Central memory CD4-positive, alpha-beta T cell (primary cell): ENCODE results near the gene ZFYVE27.

Source experiments
- DNase-seq: peaks from one replicate; pipeline ENCODE4 v3.0.0; 2022

Gene ZFYVE27

GRCh38 chr10:97771055-97771891, 34.3 kb downstream of the ZFYVE27 start:
- no peak for DNase-seq

DNA sequence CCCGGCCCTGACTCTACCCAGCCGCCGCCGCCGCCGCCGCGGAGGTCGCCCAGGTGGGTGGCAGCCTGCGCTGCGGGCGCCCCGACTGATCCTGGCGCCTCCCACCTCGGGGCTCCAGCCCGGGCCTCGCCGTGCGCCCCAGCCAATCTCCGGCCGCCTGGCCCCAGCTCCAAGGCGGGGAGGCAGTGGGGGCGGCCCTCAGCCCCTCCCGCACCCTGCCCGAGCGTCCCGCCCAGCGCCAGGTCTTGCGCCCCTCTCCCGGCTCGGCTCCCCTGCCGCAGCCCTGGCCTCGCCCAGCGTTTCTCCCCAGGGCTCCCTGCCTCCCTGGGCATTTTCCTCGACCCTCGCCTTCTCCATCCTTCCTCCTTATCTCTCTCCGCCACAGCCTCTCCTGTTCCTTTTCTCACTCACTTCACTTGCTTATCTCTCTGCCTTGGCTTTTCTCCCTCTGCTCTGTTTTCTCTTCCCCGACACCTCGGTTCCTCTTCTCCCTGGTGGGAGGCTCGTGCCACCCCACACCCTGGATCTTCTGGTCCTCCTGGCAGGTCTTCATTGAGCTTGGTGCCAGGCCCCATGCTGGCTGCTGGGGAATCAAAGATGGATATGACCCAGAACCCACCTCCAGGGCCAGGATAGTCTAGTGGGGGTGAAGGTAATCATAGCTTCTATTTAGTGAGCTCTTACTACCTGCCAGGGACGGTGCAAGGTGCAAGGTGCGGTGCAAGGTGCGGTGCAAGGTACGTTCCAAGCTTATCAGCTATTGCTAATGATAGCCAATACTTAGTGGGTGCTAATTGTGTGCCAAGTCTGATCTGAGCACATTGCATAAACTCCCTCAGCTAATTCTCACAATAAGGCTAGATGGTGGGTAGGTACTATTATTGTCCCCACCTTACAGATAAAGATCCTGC, 35.2 kb downstream of the ZFYVE27 start, which contains the start of gene SFRP5:
SFRP5 (minus strand) TSS at position 87 of the 911 bp plus-strand sequence. CDS start 166 bp downstream, outside the sequence.
- no peak for DNase-seq

- DNase-seq = no peak
Measured at GRCh38 chr10:97773096-97773495, 36.2 kb downstream of the ZFYVE27 start.

GRCh38 chr10:97774811-97775294, 37.9 kb downstream of the ZFYVE27 start:
- DNase-seq = no peak

- DNase-seq = no peak
Measured at GRCh38 chr10:97777143-97777542, 40.2 kb downstream of the ZFYVE27 start.

DNA sequence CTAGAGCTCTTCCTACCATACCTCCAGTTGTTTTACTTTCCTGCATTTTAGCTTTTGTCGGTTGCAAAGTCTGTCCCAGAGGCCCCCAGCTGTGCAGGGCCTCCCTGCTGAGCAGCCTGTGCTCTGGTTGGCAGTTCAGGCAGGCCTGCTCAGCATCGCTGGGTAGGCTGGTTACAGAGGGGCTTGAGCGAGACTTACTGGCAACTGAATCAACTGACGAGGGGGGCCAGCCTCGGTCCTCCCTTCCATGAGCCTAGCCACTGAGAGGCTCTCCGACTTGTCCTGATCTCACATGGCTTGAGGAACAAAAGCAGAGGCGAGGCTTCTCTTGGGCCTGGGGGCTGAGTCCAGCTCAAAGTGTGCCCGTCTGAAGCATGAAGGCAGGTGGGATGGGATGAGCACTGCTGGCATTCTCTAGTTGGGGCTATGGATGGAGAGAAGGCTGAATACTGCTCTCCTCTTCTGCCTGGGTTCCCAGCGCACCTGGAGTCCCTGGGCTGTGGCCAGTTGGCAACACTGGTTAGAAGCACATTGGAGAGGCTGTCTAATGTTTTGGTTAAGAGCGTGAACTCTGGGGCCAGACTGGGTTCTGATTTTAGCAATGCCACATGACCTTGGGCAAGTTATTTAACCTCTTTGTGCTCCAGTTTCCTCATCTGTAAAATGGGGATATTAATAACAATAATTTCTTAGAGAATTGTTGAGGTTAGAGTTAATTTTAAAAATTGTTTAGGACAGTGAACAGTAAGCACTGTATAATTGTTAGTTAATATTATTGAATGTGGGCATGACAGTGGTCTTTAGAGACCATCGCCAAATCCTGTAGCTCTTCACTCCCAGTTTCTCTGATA, 41.7 kb downstream of the ZFYVE27 start:
- DNase-seq = no peak

GRCh38 chr10:97779492-97779891, 42.6 kb downstream of the ZFYVE27 start:
- DNase-seq = no peak

- no peak for DNase-seq
Measured at GRCh38 chr10:97779975-97780374, 43.0 kb downstream of the ZFYVE27 start.

DNA sequence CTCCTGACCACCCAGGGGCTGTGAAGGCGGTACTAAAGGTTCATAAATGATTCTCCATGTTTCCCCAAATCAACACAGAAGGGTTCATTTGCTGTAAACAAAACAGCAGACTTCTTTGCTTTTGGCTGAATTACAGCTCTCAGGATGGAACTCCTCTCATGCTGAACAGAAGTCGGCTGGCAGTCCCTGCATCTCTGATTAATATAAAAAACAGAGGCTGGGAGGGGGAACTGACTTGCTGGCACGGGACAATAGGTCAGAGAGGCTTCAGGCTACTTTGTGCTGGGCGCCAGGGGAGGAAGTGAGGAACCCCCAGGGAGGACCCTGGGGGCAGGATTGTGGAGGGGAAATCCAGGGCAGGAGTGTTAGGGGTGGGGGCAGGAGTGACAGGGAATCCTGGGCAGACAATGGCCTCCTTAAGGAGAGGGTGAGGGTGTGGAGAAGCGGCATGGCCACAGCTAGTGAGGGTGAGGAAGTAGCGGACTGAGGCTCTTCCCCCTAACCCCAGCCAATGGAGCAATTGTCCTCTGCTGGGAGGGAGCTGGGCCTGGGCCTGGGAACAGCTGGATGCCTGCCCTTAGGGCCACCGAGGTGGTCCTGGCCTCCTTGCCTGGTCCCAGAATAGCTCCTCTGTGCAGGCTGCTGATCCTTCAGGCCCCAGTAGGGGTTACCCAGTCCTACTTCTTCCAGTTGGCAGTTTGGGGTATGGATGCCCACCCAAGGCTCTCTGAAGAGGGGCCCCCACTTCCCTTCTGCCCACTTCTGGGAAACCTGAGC, 44.1 kb downstream of the ZFYVE27 start:
- DNase-seq = no peak

GRCh38 chr10:97781618-97782331, 44.8 kb downstream of the ZFYVE27 start:
- peak; percentile 24 for DNase-seq

- DNase-seq = no peak
Measured at GRCh38 chr10:97782455-97783228, 45.7 kb downstream of the ZFYVE27 start.

GRCh38 chr10:97784200-97784810, 47.4 kb downstream of the ZFYVE27 start:
- DNase-seq = no peak

GRCh38 chr10:97785231-97785630, 48.3 kb downstream of the ZFYVE27 start:
- DNase-seq = no peak

- no peak for DNase-seq
Measured at GRCh38 chr10:97785731-97786130, 48.8 kb downstream of the ZFYVE27 start.

- no peak for DNase-seq
Measured at GRCh38 chr10:97788552-97789442, 51.9 kb downstream of the ZFYVE27 start.

DNA sequence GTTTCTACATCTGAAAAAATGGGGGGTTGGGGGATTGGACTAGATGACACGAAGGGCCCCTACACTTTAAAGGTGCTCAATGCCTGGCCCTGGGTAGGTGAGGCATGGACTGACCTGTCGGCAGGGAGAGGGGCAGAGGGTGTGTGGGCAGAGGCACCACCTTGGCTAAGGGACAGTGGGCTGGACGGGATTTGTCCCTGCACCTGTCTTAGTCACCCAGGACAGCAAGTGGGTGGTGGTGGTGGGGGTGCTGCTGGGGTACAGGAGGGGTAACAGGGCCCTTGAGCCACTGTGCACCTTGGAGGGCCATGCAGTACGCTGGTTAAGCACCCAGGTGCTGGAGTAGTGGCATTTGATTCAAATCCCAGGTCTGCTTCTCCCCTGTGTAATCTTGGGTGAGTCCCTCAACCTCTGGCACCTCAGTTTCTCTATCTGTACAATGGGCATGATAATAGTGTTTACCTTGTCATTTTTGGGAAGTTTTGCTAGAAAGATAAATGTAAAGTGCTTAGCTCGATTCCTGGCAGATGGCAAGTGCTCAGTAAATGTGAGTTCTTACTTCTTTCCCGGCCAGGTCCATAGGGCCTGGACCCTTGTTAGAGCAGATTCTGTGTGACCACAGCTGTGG, 53.0 kb downstream of the ZFYVE27 start:
- DNase-seq = no peak

DNA sequence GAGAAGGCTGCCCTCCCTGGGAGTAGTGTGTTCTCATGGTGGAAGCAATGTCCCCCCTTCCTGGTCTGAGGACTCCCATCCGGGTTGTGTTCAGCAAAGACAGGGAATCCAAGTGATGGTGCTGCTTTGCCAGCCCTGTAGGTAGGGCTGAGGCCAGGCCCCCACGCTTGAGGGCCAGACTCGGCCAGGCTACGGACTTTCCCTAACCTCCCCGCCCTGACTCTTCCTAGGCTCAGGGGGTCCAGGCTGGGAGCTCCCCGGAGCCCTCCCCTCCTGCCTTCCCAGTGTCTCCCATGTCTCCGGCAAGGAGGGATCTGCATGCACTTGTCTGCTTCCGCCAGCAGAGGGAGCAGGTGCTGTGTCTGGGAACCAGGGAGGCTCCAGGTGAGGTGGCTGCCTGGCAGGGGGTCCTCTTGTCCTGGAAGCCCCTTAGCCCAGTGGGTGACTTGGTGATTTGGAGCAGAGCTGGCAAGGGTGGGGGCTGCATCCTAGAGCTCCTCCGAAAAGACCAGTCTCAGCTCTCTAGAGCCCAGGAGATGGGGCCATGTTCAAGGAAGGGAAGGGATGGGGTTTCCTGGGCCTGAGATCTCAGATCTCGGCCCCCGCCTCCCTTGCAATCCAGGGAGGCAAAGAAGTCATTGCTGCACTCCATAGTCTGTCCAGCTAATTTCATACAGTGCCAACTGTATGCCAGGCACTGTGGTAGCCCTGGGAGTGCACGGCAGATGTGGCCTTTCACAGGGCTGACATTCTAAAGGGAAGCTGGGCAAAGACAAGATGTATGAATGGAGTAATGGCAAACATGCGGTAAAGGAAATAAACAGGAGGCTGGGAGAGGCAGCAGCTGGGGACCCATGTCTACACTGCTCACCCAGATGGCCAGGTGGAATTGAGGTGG, 55.1 kb downstream of the ZFYVE27 start:
- DNase-seq = peak; percentile 64
